CD4-positive, alpha-beta T cell treated with Interleukin-15 for 4 hours (primary cell): ENCODE measurements around the gene COBLL1.
A peak's percentile ranks its signal among the peaks of the same experiment; 100 is the strongest.
"Not testable (repeated sequence)": the region's sequence is repeated elsewhere in the genome, so short reads cannot be mapped to it uniquely, and the experiment has no call there.

Source experiments
- DNase-seq: peaks from one replicate; pipeline ENCODE4 v3.0.0-alpha.2; 2020; ENCODE audit warnings: low spot score

Gene COBLL1

GRCh38 chr2:164841719-164842623, at the start of gene COBLL1:
Gene COBLL1, minus strand, starts transcription at chr2:164841823. Its CDS starts 627 bp downstream, at chr2:164841196.
- peak; percentile 3 for DNase-seq

GRCh38 chr2:164890544-164890943, 48.9 kb upstream of the COBLL1 start:
- DNase-seq: no peak

GRCh38 chr2:164888592-164888991, 47.0 kb upstream of the COBLL1 start:
- no peak for DNase-seq

- no peak for DNase-seq
These were observed 46.0 kb upstream of the COBLL1 start for GRCh38 chr2:164887434-164888144.

GRCh38 chr2:164882276-164882675, 40.7 kb upstream of the COBLL1 start:
- DNase-seq: no peak

- no peak for DNase-seq
These were observed 39.9 kb upstream of the COBLL1 start for GRCh38 chr2:164881524-164881923.

- no peak for DNase-seq
These were observed 38.4 kb upstream of the COBLL1 start for GRCh38 chr2:164879901-164880535.

- DNase-seq: no peak
These were observed 36.3 kb upstream of the COBLL1 start for GRCh38 chr2:164877927-164878326.

GRCh38 chr2:164877169-164877568, 35.5 kb upstream of the COBLL1 start:
- DNase-seq: no peak

- no peak for DNase-seq
These were observed 33.9 kb upstream of the COBLL1 start for GRCh38 chr2:164875334-164876205.

- DNase-seq: no peak
These were observed 31.7 kb upstream of the COBLL1 start for GRCh38 chr2:164873210-164873908.

GRCh38 chr2:164871404-164871803, 29.8 kb upstream of the COBLL1 start:
- DNase-seq: no peak

- no peak for DNase-seq
These were observed 27.8 kb upstream of the COBLL1 start for GRCh38 chr2:164869420-164869772.

GRCh38 chr2:164868563-164869419, 27.2 kb upstream of the COBLL1 start:
- DNase-seq: no peak

GRCh38 chr2:164867779-164868397, 26.3 kb upstream of the COBLL1 start:
- no peak for DNase-seq

GRCh38 chr2:164866381-164866780, 24.8 kb upstream of the COBLL1 start:
- DNase-seq: not testable (repeated sequence)

GRCh38 chr2:164860694-164861042, 19.0 kb upstream of the COBLL1 start:
- no peak for DNase-seq

GRCh38 chr2:164859906-164860693, 18.5 kb upstream of the COBLL1 start:
- DNase-seq: not testable (repeated sequence)

GRCh38 chr2:164859251-164859818, 17.7 kb upstream of the COBLL1 start:
- no peak for DNase-seq
